Left renal cortex interstitium (tissue), 4 donors: ENCODE results near the gene FN3KRP. TPM values are rescaled to one million over a fixed set of nuclear protein-coding genes. Genes with fewer than 3 reads are reported as not detected.
A peak's percentile ranks its signal among the peaks of the same experiment; 100 is the strongest.

ENCODE experiments used
- DNase-seq, 4 donors: peaks; one replicate each; pipeline ENCODE4 v3.0.0-alpha.2; 2013; ENCODE audit warnings: low read depth in 4 of 4, low spot score in 2 of 4, missing footprints in 1 of 4
- polyA plus RNA-seq, 4 donors: library from polyadenylated mRNA; unstranded; fragments of 120-200 nt; gene quantifications; one replicate each; pipeline ENCODE4 v1.2.1, GENCODE V29; 2013; ENCODE audit not compliant: insufficient read length in 4 of 4

FN3KRP gene
- polyA plus RNA-seq, 4 donors, result 41.1 to 50.6 (median 44.9) TPM

DNA sequence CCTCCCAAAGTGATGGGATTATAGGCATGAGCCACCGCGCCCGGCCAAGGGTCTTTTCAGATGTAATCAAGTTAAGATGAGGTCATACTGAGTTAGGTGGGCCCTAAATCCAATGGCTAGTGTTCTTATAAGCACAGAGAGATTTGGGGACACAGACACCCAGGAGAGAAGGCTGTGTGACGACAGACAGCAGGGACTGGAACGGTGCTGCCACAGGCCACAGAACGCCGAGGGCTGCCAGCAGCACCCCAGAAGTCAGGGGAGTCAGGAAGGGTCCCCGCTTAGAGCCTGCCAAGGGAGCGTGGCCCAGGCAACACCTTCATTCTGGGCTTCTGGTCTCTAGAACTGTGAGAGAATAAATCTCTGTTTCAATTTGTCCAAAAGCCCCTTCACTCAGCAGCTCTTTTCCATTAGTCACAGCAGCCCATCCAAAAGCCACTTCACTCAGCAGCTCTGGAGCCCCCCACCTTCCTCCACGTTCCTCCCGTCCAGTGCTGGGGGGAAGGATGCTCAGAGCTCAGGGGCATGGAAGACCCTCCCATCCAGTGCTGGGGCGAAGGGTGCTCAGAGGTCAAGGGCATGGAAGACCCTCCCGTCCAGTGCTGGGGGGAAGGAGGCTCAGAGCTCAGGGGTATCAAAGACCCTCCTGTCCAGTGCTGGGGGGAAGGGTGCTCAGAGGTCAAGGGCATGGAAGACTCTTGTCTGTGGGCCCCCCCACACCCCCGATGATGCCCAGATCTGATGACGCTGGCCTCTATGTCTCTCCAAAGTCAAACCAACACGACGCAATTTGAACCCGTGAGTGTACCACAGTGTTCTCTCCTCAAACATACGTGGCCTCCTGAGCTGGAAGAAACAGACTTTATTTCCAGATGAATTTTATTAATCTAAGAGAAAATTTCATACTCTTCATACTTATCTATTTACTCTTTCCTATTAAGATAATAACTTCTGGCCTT, 29.9 kb upstream of the FN3KRP start:
- no peak for DNase-seq

- DNase-seq, result no peak
These were observed 29.1 kb upstream of the FN3KRP start for GRCh38 chr17:82687375-82687861.

DNA sequence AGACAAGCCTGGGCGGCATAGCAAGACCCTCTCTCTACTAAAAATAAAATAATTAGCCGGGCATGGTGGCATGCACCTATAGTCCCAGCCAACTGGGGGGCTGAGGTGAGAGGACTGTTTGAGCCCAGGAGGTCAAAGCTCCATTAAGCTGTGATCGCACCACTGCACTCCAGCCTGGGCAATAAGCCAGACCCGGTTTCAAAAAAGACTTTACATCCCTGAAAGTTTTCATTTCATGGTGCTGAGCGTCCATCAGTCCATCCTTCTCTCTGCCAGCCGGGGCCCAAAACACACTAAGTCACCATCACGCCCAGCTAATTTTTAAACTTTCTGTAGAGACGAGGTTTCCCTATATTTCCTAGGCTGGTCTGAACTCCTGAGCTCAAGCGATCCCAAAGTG, 28.6 kb upstream of the FN3KRP start:
- no peak for DNase-seq

DNA sequence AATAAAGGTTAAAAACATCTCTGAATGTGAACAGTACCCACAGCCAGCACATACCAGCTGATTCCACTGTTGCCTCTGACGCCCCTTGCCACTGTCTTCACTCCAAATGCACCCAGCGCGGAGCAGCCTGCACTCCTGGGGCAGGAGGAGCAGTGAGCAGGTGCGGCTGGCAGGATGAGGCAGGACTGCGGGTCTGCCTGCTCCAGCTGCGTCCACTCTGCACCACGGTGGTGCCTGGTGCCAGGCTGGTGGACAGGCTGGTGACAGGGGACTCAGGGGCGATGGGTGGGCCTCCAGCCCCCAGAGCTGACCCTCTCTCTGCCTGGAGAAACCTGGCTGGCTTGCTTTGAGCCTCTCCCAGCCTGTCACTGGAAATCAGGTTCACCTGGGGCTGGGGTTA, 27.4 kb upstream of the FN3KRP start:
- DNase-seq, result no peak

DNA sequence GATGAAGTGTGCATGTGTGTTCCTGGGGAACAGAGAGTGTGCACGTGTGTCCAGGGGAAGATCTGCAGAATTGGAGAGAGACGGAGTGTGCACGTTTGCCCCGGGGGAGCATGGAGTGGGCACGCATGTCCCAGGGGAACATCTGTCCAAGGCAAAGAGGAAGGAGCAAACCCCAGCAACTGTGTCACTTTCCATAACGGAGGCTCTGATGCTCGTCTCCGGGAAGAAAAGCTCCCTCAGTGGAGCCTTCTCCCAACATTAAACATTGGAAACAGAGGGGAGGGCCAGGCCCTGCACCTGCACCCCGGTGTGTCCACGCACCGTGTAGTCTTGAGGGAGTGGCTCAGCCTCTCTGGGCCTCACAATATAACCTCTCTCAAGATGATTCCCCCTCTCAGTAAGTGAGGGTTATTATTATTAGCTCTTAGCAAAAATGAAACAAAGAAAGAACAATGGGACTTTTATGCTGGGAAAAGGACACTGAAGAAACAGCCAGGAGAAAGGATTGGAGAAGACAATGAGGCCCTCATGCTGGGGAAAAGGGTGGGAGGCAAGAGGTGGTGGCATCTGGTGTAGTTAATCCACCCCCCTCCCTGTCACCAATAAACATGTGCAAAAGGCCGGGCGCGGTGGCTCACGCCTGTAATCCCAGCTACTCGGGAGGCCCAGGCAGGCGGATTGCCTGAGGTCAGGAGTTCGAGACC, 25.6 kb upstream of the FN3KRP start:
- no peak for DNase-seq

GRCh38 chr17:82691714-82692113, 24.8 kb upstream of the FN3KRP start:
- DNase-seq, result no peak

DNA sequence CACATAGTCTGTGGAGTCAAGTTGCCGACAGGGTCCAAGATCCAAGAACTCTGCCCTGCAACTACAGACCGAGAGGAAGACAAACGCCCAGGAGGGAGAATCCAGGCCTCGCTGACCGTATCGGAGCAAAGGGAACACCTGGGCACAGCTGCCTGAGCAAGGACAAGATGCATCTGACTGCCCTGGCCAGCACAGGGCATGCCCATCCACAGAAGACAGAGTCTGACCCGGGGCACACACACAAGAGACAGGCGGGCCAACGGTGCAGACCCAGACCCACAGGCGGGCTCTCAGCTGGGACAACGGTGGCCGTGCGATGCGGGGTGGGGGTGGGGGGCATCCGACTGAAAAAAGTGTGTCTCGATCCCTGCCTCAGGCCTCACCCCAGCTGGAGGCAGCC, 24.2 kb upstream of the FN3KRP start:
- DNase-seq, result no peak

DNA sequence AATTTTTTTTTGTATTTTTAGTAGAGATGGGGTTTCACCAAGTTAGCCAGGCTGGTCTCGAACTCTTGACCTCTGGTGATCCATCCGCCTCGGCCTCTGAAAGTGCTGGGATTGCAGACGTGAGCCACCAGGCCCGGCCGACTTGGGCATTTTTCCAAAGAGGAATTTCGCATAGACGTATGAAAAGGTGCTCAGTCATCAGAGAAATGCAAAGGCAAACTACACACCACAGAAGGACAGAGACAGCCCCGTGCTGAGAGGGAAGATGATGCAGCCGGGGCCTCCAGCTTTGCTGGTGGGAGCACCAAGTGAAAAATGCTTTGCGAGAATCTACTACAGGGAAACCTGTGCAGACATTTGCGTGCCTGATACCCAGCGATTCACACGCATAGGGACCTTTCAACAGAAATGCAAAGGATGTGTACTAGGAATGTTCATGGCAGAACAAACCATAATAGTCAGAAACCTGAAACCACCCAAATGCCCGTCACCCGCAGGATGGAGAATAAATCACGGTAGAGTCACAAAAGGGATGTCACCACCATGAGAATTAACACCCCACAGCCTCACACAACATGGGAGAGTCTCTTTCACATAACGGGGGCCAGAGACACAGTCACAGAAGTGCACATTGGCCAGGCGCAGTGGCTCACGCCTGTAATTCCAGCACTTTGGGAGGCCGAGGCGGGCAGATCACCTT, 23.2 kb upstream of the FN3KRP start:
- DNase-seq, result no peak

- DNase-seq, result no peak
These were observed 21.9 kb upstream of the FN3KRP start for GRCh38 chr17:82694647-82695046.

GRCh38 chr17:82696259-82696658, 20.2 kb upstream of the FN3KRP start:
- DNase-seq, result no peak

DNA sequence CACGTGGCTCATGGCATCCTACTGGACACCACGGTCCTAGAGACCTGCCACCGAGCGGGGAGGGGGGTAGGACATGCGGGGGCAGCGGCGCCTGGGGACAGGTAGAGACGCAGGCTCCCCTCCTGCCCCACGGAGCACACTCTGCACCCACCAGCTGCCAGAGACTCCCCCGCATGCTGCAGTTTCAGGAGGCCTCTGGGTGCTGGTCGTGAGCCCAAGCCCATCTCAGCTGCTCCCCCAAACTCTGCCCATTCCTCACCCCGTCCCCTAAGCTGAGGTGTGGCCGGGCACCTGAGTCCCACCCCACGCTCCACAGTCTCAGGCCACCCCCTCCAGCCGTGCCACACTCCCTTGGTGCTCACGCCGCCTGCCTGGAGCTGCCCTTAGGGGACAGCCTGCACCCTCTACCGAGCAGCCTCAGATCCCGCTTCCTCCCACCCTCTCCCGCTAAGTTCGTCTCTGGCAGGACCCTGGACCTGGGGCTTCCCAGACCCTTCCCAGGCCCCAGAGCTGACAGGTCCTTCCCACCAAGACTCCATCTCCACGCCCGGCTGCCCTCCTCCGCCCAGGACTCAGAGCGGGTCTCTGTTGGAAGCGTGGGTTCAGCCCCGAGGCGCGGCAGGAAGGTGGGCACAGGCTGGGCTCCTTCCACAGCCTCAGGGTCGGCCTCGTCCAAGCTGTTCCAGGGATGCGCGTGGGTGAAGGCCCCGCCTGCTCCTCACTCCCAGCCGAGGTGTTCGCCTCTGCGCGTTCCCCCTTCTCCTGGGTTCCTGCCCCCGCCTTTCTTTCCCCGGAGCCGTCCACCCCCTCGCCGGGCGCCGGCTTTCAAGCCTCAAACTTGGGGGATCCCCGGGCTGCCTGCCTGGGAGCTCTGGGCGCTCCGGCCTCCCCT, 19.3 kb upstream of the FN3KRP start:
- DNase-seq, result no peak

DNA sequence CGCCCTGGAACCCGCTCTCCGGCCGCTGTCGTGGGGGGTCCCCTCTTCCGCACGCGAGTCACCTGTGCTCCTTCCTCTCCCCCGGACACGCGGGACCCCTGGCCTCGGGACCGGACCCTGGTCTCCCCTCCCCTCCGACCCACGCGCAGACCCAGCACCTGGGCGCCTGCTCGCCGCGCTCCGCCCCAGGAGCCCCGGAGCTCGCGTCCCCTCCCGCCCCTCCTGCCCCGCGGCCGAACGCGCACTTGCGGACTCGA, 18.8 kb upstream of the FN3KRP start:
- DNase-seq, result no peak

- peak; percentile 75 to 97 (median 90) for DNase-seq
These were observed 18.2 kb upstream of the FN3KRP start, which contains the start of gene RAB40B for GRCh38 chr17:82698065-82698973. TSS of gene RAB40B (minus strand) at chr17:82698698. CDS start at chr17:82698596, 102 bp downstream.

GRCh38 chr17:82698974-82699442, 17.5 kb upstream of the FN3KRP start:
- no peak for DNase-seq

DNA sequence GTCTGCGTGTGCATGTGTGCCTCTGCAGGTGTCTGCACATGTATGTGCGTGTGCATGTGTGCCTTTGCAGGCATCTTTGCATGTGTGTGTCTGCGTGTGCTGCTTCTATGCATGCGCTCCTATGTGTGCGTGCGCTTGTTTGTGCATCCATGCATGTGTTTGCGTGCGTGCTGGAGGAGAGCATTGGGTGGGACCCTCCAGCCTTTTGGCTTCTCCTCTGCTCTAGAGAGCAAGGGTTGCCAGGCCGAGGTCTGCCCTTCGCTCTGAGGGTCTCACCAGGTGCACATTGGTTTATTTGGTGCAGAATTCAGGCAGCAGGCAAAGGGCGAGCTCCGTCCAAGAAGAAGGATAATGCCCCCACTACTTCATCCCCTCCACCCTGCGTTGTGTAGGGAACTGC, 17.0 kb upstream of the FN3KRP start:
- DNase-seq, result no peak

GRCh38 chr17:82702231-82702927, 14.1 kb upstream of the FN3KRP start:
- no peak for DNase-seq

- no peak for DNase-seq
These were observed 13.3 kb upstream of the FN3KRP start for GRCh38 chr17:82703036-82703745.
